ENCODE results near the gene IL31. TPM values are rescaled to one million over a fixed set of nuclear protein-coding genes. Genes with fewer than 3 reads are reported as not detected.

IL31 gene
- total RNA-seq, 1 donor from 2014 or later = not detected

GRCh38 chr12:122137681-122138080 is 36.3 kb downstream of the IL31 start:
- ATAC-seq (no peak), DNase-seq (no peak)
- intact Hi-C loops (cut with micrococcal nuclease) = no loop called here

- intact Hi-C loops (cut with micrococcal nuclease) = no loop called here
- DNase-seq (no peak), ATAC-seq (no peak)
Observed at GRCh38 chr12:122137229-122137628, 36.8 kb downstream of the IL31 start.

- intact Hi-C loops (cut with micrococcal nuclease) = no loop called here
- DNase-seq = no peak
- ATAC-seq = no peak
Observed at GRCh38 chr12:122135437-122136031, 38.5 kb downstream of the IL31 start.

GRCh38 chr12:122133192-122133950 is 40.6 kb downstream of the IL31 start:
- no peak for DNase-seq
- intact Hi-C loops (cut with micrococcal nuclease) = no loop called here
- ATAC-seq = peak; percentile 9

DNA sequence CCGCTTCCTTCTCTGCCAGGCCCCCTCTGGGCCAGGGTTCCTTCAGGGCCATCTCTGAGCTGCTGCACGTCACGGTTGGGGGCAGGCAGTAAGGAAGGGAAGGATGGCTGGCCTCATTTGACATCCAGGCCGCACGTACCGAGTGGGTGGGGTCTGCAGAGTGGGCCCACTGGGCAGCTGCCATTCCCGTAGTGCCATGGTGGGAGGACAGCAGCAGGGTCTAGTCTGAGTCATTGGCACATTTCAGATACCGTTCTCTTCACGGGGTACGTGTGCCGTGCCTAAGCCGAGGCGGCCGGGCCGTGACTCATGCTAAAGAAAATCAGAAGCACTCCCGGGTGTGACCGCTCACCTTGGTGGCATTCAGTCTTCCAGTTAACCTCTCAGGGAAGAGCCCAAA is 43.9 kb downstream of the IL31 start:
- intact Hi-C loops (cut with micrococcal nuclease) = no loop called here
- no peak for ATAC-seq
- DNase-seq = no peak

- DNase-seq (no peak), ATAC-seq (no peak)
- intact Hi-C loops (cut with micrococcal nuclease) = no loop called here
Observed at GRCh38 chr12:122129131-122129530, 44.9 kb downstream of the IL31 start.

GRCh38 chr12:122128481-122128880 is 45.5 kb downstream of the IL31 start:
- DNase-seq (no peak), ATAC-seq (no peak)
- intact Hi-C loops (cut with micrococcal nuclease) = no loop called here

DNA sequence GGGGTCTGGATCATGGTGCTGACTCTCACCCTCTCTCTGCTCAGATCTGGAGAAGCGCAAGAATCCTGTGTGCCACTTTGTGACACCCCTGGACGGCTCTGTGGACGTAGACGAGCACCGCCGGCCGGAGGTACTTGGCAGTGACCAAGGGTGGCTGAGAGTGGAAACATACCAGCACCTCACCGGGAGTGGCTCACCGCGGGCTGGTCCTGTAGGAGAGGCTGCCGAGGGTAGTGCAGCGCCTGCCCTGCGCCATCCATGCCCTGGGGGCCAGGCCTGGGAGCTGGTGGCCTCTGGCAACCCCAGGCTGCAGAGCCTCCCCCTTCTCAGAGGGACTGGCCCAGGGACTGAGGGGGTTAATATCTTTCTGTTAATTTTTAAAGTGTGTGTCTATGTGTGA is 46.2 kb downstream of the IL31 start:
- ATAC-seq (no peak), DNase-seq (no peak)
- intact Hi-C loops (cut with micrococcal nuclease) = no loop called here

GRCh38 chr12:122126713-122127597 is 47.1 kb downstream of the IL31 start:
- peak; percentile 60 for DNase-seq
- ATAC-seq = peak; percentile 28
- intact Hi-C loops (cut with micrococcal nuclease) = no loop called here

- intact Hi-C loops (cut with micrococcal nuclease) = no loop called here
- DNase-seq (no peak), ATAC-seq (no peak)
Observed at GRCh38 chr12:122126342-122126635, 47.7 kb downstream of the IL31 start.

- DNase-seq = peak; percentile 28
- intact Hi-C loops (cut with micrococcal nuclease) = no loop called here
- ATAC-seq = no peak
Observed at GRCh38 chr12:122125452-122126341, 48.3 kb downstream of the IL31 start.

DNA sequence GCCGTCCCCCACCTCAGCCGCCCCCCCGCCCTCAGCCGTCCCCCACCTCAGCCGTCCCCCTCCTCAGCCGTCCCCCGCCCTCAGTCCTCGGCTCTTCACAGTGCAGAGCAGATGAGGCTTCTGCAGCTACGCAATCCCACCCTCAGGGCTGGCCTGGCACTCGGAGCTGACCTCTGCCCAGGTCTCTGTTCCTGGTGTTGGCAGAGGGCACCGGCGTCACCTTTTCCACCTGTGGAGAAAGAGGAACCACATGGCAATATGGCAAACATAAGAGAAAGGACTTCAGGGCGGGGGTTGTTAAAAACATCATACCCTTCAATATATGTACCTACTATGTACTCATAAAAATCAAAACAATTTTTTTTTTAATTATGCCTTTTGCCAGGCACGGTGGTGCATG is 49.7 kb downstream of the IL31 start:
- DNase-seq (peak; percentile 22), ATAC-seq (no peak)
- intact Hi-C loops (cut with micrococcal nuclease) = loop anchor here (5.0 kb wide), 1 partner anchor 72 kb away; no protein-coding TSS in a partner anchor

GRCh38 chr12:122123761-122124145 is 50.3 kb downstream of the IL31 start:
- no peak for ATAC-seq
- DNase-seq = peak; percentile 26
- intact Hi-C loops (cut with micrococcal nuclease) = loop anchor here (5.0 kb wide), 1 partner anchor 71 kb away; no protein-coding TSS in a partner anchor

DNA sequence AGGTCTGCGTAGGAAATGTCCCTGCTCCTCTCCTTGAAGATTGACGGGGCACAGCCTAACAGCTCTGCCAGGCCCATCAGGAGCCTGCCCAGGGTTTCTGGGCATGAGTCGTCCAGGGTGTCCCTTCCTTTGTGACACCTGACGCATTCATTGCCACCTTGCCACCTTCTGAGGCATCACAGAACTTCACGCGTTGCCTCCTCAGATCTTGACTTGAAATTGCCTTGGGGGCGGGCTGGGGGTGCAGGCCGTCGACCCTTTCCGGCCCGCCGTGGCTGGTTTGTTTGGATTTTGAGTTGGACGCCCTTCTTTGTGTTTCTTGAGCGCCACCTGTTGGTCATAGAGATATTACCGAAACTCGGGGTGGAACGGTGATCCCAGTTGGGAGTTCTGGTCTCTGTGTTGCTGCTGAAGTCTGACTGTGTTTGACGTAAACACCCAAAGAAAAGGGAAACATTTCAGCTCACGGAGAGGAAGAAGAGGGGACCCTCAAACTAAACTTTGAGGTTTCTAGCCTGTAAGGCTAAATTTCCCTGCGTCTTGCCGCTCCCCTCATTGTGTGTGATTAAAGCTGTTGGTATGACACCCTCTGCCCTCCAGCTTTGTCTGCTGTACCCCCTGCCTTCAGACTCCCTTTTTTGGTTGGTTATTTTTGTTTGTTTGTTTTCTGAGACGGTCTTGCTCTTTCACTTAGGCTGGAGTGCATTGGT is 50.8 kb downstream of the IL31 start:
- DNase-seq (peak; percentile 63), ATAC-seq (peak; percentile 60)
- intact Hi-C loops (cut with micrococcal nuclease) = loop anchor here (5.0 kb wide), 1 partner anchor 71 kb away; no protein-coding TSS in a partner anchor

Other genes starting within 250 kb of the IL31 start
- 17.5 TPM for gene BCL7A, start 152.3 kb downstream of the IL31 start, total RNA-seq
- 30.2 TPM for gene MLXIP, start 95.5 kb downstream of the IL31 start, total RNA-seq
- 1.4 TPM for gene LRRC43, start 8.9 kb upstream of the IL31 start, total RNA-seq
- gene B3GNT4, start 29.5 kb upstream of the IL31 start, total RNA-seq = not detected
- 30.4 TPM for gene DIABLO, start 51.8 kb upstream of the IL31 start, total RNA-seq
- 10.9 TPM for gene VPS33A, start 92.3 kb upstream of the IL31 start, total RNA-seq
- gene CLIP1, start 248.4 kb upstream of the IL31 start, total RNA-seq = 93.3 TPM

All from left ventricle myocardium superior (tissue), 1 donor.